ENCODE data around the gene KRTAP3-2.

DNA sequence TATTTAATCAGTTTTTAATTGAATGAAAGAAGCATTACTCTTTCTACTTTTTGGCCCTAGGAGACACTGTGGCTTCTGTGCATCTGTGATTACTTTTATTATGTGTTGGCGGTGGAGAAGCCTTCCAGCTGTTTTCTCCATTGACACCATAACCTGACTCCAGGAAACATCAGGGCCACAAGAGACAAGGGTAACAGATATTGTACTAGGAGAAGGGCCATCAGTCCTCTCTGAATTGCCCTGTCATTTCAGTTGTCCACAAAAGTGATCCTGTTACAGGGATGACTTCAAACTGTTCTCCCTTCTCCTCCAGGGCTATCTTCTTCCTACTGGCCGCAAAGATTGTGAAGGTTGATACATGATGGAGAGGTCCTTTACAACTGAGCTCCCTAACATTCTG is 47.6 kb downstream of the KRTAP3-2 start:
- TF ChIP-seq POLR2A (IDR thresholded peaks at IDR 0.05) = no peak
- TF ChIP-seq, protein P1, sequence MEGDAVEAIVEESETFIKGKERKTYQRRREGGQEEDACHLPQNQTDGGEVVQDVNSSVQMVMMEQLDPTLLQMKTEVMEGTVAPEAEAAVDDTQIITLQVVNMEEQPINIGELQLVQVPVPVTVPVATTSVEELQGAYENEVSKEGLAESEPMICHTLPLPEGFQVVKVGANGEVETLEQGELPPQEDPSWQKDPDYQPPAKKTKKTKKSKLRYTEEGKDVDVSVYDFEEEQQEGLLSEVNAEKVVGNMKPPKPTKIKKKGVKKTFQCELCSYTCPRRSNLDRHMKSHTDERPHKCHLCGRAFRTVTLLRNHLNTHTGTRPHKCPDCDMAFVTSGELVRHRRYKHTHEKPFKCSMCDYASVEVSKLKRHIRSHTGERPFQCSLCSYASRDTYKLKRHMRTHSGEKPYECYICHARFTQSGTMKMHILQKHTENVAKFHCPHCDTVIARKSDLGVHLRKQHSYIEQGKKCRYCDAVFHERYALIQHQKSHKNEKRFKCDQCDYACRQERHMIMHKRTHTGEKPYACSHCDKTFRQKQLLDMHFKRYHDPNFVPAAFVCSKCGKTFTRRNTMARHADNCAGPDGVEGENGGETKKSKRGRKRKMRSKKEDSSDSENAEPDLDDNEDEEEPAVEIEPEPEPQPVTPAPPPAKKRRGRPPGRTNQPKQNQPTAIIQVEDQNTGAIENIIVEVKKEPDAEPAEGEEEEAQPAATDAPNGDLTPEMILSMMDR (IDR thresholded peaks at IDR 0.05 in 8 of 11, conservative IDR thresholded peaks at IDR 0.05 in 3 of 11) = no peak
- TF ChIP-seq POLR2AphosphoS5 (IDR thresholded peaks at IDR 0.05) = no peak
